Neural cell (in vitro differentiated cells): Measurements from ENCODE around the gene IGFBP2.

Source experiments
- EZH2 ChIP-seq: fragments of 200-600, 300-800 bp; shearing (Covaris generic), sonication (generic); IDR thresholded peaks from 2 replicates; pipeline ENCODE4 v1.6.1; 2014; ENCODE audit warnings: antibody characterized with exemption, low read length, borderline replicate concordance, mild to moderate bottlenecking; ENCODE audit not compliant: insufficient read depth, poor library complexity, severe bottlenecking
- POLR2AphosphoS5 ChIP-seq: IDR thresholded peaks from 2 replicates; pipeline ENCODE4 v1.6.1; 2012
- TAF1 ChIP-seq: IDR thresholded peaks from 2 replicates; pipeline ENCODE4 v1.6.1; 2012; ENCODE audit warnings: low read depth
- TF ChIP-seq, protein P1 (sequence below): fragments of 450-650 bp; IDR thresholded peaks from 2 replicates; pipeline ENCODE4 v1.5.1; 2014; ENCODE audit warnings: antibody characterized with exemption, mild to moderate bottlenecking, moderate library complexity; ENCODE audit not compliant: poor library complexity, severe bottlenecking

DNA sequence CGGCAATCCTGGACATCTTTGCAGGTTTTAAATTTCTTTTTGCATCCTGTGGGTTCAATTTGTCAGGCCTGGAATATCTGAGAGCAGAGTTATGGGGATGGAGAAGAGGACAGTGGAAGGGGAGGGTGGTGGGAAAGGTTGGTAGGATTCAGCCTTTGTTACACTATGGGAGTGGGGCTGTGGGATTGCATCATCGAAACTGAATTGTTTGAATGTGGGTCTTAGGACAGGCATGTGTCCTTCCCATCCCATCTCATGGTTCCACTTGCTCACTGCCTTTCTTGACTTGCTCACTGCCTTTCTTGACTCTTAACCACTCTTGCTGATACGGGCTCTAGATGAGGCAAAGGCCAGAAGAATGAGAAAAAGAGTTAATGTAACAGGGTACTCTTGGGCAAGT lies 12.9 kb downstream of the IGFBP2 start:
- TF ChIP-seq, protein P1, sequence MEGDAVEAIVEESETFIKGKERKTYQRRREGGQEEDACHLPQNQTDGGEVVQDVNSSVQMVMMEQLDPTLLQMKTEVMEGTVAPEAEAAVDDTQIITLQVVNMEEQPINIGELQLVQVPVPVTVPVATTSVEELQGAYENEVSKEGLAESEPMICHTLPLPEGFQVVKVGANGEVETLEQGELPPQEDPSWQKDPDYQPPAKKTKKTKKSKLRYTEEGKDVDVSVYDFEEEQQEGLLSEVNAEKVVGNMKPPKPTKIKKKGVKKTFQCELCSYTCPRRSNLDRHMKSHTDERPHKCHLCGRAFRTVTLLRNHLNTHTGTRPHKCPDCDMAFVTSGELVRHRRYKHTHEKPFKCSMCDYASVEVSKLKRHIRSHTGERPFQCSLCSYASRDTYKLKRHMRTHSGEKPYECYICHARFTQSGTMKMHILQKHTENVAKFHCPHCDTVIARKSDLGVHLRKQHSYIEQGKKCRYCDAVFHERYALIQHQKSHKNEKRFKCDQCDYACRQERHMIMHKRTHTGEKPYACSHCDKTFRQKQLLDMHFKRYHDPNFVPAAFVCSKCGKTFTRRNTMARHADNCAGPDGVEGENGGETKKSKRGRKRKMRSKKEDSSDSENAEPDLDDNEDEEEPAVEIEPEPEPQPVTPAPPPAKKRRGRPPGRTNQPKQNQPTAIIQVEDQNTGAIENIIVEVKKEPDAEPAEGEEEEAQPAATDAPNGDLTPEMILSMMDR = no peak
- TF ChIP-seq POLR2AphosphoS5 (no peak), EZH2 (no peak), TAF1 (no peak)
